Gastrocnemius medialis (tissue), 4 donors: Measurements from ENCODE around the gene PTCH2. TPM values are rescaled to one million over a fixed set of nuclear protein-coding genes. Genes with fewer than 3 reads are reported as not detected.
"Not testable (repeated sequence)": the region's sequence is repeated elsewhere in the genome, so short reads cannot be mapped to it uniquely, and the experiment has no call there.

Experiments used
- ATAC-seq, 2 donors: fragments of 150-250 bp; one replicate each; pipeline ENCODE4 v1.9.1; 2016
- DNase-seq, 2 donors: peaks; one replicate each; pipeline ENCODE4 v3.0.0-alpha.2; 2019
- H3K27ac ChIP-seq, 4 donors: fragments of 200-600 bp; sonication (generic); 1 replicate in 1 of 4; 2 replicates in 3 of 4; pipeline ENCODE4 v1.5.1; 2016 to 2018; ENCODE audit warnings: mild to moderate bottlenecking in 2 of 4, moderate library complexity in 1 of 4
- H3K27me3 ChIP-seq, 3 donors: fragments of 200-600 bp; sonication (generic) in 2 of 3; 1 replicate in 1 of 3; 2 replicates in 2 of 3; pipeline versions ENCODE4 v1.5.1 to v1.6.0; 2016 to 2019; ENCODE audit warnings: mild to moderate bottlenecking in 1 of 3, moderate library complexity in 1 of 3
- H3K36me3 ChIP-seq, 2 donors: fragments of 200-600 bp; sonication (generic) in 1 of 2; one replicate each; pipeline ENCODE4 v1.5.1; 2017 to 2018
- H3K4me1 ChIP-seq, 2 donors: fragments of 200-600 bp; sonication (generic) in 1 of 2; one replicate each; pipeline ENCODE4 v1.5.1; 2016 to 2017; ENCODE audit warnings: mild to moderate bottlenecking in 2 of 2
- H3K4me3 ChIP-seq, 4 donors: fragments of 200-600 bp; sonication (generic) in 3 of 4; 1 replicate in 1 of 4; 2 replicates in 3 of 4; pipeline ENCODE4 v1.5.1; 2016 to 2019; ENCODE audit warnings: mild to moderate bottlenecking in 2 of 4
- H3K9me3 ChIP-seq, 3 donors: fragments of 200-600 bp; sonication (generic) in 2 of 3; 1 replicate in 1 of 3; 2 replicates in 2 of 3; pipeline ENCODE4 v1.5.1; 2016 to 2019
- CTCF ChIP-seq, 5 experiments: fragments of 450-650 bp in 3 of 5; fragments of 200-600 bp in 2 of 5; sonication (generic) in 2 of 5; IDR thresholded peaks in 4 of 5; conservative IDR thresholded peaks in 1 of 5; 1 replicate in 4 of 5; 2 replicates in 1 of 5; pipeline ENCODE4 v1.5.1; 2016 to 2019; ENCODE audit warnings: antibody characterized with exemption in 5 of 5, mild to moderate bottlenecking in 3 of 5, moderate library complexity in 3 of 5
- POLR2A ChIP-seq, 2 donors: fragments of 450-650 bp; IDR thresholded peaks; one replicate each; pipeline ENCODE4 v1.6.1; 2017; ENCODE audit warnings: antibody characterized with exemption in 2 of 2, mild to moderate bottlenecking in 2 of 2, moderate library complexity in 2 of 2
- in situ Hi-C, 4 donors: fragments of 200-750 bp; cut with MboI; loops; one replicate each; pipeline versions ENCODE4 v1.15.0 to v1.8.0; 2017; ENCODE audit warnings: low sequenced_read_pairs in 4 of 4
- intact Hi-C: fragments of 100-400 bp; cut with DNase I; formaldehyde crosslinking; loops from one replicate; pipeline ENCODE4 v1.15.1; 2023; ENCODE audit warnings: low total_unique reads
- total RNA-seq, 4 donors: library from RNA; depleted of rRNA; stranded (reverse); fragments of >200 nt; gene quantifications; one replicate each; pipeline versions ENCODE4 v1.1.0 to v1.2.3, GENCODE V29; 2016

Gene PTCH2
- total RNA-seq, 4 donors from 2014 or later = 0.10 to 0.56 (median 0.20) TPM

- Histone ChIP-seq H3K9me3 (no peaks in the 10 kb centered on the region), H3K4me3 (no peak overlapping the region), H3K27me3 (no peaks in the 10 kb centered on the region), H3K4me1 (peaks cover 3 to 7% of the 10 kb centered on the region in 2 donors), H3K36me3 (no peaks in the 10 kb centered on the region), H3K27ac (no peak overlapping the region)
- DNase-seq = no peak
- in situ Hi-C loops (loop anchor here in 1 of 4 donors (10.0 kb wide), 1 partner anchor 55 kb away; the partner anchor contains the start of gene BEST4), intact Hi-C loops (loop anchor here (5.0 to 10.0 kb wide), 3 partner anchors 52 to 463 kb away; partner anchors contain the start of genes BEST4, HECTD3 and UROD)
- TF ChIP-seq POLR2A (IDR thresholded peaks at IDR 0.05) (no peak), CTCF (IDR thresholded peaks at IDR 0.05 in 4 of 5, conservative IDR thresholded peaks at IDR 0.05 in 1 of 5) (no peak)
- ATAC-seq = no peak
These were observed 3.5 kb downstream of the PTCH2 start for GRCh38 chr1:44839576-44839975.

- not testable (repeated sequence) for H3K27ac ChIP-seq, ATAC-seq, H3K4me3 ChIP-seq, H3K36me3 ChIP-seq, H3K9me3 ChIP-seq, H3K27me3 ChIP-seq, DNase-seq, H3K4me1 ChIP-seq
- in situ Hi-C loops (loop anchor here in 1 of 4 donors (10.0 kb wide), 1 partner anchor 53 kb away; the partner anchor contains the start of gene BEST4), intact Hi-C loops (loop anchor here (5.0 to 10.0 kb wide), 3 partner anchors 51 to 464 kb away; partner anchors contain the start of genes BEST4, HECTD3 and UROD)
These were observed 4.8 kb downstream of the PTCH2 start for GRCh38 chr1:44838294-44838693.

- Histone ChIP-seq H3K4me1 (no peaks in the 10 kb centered on the region), H3K27me3 (no peaks in the 10 kb centered on the region), H3K4me3 (no peak overlapping the region), H3K9me3 (no peaks in the 10 kb centered on the region), H3K27ac (no peak overlapping the region), H3K36me3 (no peaks in the 10 kb centered on the region)
- ATAC-seq = peak; percentile 57 to 77
- intact Hi-C loops (loop anchor here (5.0 to 10.0 kb wide), 3 partner anchors 49 to 466 kb away; partner anchors contain the start of genes BEST4, HECTD3 and UROD), in situ Hi-C loops (loop anchor here in 1 of 4 donors (10.0 kb wide), 1 partner anchor 51 kb away; the partner anchor contains the start of gene BEST4)
- DNase-seq = peak; percentile 39 to 63
- TF ChIP-seq POLR2A (IDR thresholded peaks at IDR 0.05) (no peak), CTCF (IDR thresholded peaks at IDR 0.05 in 4 of 5, conservative IDR thresholded peaks at IDR 0.05 in 1 of 5) (peak; percentile 56 to 87 (median 69))
These were observed 7.0 kb downstream of the PTCH2 start for GRCh38 chr1:44835738-44836675.

GRCh38 chr1:44834328-44834727, 8.7 kb downstream of the PTCH2 start:
- Histone ChIP-seq H3K36me3 (no peaks in the 10 kb centered on the region), H3K4me3 (no peak overlapping the region), H3K4me1 (no peaks in the 10 kb centered on the region), H3K9me3 (no peaks in the 10 kb centered on the region), H3K27me3 (no peaks in the 10 kb centered on the region), H3K27ac (no peak overlapping the region)
- ATAC-seq (no peak), DNase-seq (no peak)
- TF ChIP-seq POLR2A (IDR thresholded peaks at IDR 0.05) = no peak
- no peak for TF ChIP-seq CTCF (IDR thresholded peaks at IDR 0.05 in 4 of 5, conservative IDR thresholded peaks at IDR 0.05 in 1 of 5)
- intact Hi-C loops (loop anchor here (10.0 kb wide), 1 partner anchor 180 kb away; the partner anchor contains the start of genes HECTD3 and UROD), in situ Hi-C loops (loop anchor here in 1 of 4 donors (10.0 kb wide), 1 partner anchor 50 kb away; the partner anchor contains the start of gene BEST4)
